GM18526 (cell line): ENCODE data around the gene ZFAND3.

Experiments used
- POLR2A ChIP-seq: IDR thresholded peaks from 3 replicates; pipeline ENCODE4 v1.6.1; 2011; ENCODE audit not compliant: insufficient read length; ENCODE audit errors: extremely low read depth

ZFAND3 gene

DNA sequence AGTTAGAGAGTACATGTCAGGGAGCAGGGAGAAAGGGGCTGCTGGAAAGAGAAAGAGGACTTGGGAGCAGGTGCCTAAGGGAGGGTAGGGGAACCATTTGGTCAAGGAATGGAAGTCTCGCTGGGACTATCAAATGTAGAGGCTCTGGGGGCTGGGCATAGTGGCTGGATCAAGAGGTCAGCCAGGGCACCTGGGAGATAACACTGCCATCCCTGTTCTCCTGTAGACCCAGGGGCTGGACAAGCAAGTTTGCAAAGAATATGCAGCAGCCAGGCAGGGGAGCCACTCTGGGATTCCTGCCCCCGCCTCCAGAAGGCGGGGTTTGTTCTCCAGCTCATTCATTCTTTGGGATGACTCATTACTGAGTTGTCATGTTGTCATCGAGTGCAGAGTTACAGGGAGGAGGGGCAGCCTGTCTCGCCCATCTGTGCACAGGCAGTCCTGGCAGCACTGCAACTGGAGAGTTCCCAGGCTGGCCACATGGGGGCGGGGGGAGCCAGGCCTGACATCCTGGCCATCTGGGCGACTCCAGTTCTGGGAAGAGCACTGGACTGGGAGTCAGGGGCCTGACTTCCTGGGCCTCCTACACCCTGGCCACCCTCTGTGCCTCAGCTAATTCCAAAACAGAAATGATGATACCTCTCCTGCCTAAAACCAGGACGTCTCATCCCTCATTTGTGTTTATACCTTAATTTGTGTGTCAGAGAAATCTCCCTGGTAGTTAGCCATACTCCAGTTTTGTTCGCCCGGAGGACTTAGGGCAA, 28.2 kb upstream of the ZFAND3 start:
- no peak for TF ChIP-seq POLR2A

DNA sequence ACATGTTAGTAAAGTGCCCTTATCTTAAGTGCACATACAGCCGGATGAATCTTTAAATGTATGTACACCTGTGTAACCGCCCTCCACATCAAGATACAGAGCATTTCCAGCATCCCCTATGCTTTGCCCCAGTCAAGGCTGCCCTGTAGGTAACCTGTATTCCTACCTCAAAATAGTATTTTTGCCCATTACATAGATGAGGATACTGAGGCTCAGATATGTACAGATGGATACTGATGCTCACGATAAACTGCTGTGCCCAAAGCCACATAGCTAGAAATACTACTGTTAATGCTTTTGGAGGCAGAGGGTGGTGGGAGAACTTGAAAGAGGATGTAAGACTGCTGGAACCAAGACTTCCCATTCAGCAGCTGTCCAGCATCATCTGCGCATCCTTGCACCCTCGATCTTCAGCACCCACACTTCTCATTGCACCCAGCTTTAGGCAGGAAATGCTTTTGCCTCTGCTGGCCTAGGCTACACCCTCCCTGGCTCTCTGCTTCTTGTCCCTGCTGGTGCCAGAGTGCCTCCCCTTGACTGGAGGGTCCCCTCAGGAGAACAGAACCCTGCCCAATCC, 27.0 kb upstream of the ZFAND3 start:
- no peak for TF ChIP-seq POLR2A

DNA sequence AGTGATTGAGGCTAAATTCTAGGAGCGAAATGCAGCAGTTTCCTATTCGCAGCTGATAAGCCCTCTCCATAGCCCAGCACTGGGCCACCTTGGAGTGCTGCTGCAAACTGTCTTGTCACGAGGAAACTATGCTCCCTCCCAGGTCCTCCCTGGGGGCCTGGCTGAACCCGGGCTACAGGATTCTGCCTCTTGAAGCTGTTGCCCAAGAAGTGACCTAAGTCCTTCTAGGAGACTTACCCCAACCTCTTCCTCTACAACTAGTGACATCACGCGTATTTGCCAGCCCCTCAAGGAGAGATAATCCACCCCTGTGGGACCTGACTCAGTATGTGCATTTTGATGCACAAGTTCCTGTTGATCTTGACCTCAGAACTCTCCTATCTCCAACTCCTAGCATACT, 26.5 kb upstream of the ZFAND3 start:
- no peak for TF ChIP-seq POLR2A

DNA sequence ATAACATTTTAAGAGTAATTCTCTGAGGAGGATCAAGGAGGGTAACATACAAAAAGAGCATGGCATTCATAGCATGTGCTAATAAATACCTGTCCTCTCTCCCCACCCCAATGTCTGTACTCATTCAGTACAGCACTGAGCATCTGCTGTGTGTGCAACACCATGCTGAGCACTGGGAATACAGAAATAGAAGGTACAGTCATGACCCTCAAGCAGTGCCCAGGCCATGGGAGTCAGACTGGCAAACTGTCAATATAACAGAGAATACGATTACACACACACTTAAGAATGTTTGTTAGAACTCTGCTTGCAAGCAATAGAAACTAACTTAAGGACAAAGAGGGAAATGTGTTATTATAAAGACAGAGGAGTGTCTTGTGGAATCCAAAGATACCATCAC, 24.7 kb upstream of the ZFAND3 start:
- TF ChIP-seq POLR2A: no peak

DNA sequence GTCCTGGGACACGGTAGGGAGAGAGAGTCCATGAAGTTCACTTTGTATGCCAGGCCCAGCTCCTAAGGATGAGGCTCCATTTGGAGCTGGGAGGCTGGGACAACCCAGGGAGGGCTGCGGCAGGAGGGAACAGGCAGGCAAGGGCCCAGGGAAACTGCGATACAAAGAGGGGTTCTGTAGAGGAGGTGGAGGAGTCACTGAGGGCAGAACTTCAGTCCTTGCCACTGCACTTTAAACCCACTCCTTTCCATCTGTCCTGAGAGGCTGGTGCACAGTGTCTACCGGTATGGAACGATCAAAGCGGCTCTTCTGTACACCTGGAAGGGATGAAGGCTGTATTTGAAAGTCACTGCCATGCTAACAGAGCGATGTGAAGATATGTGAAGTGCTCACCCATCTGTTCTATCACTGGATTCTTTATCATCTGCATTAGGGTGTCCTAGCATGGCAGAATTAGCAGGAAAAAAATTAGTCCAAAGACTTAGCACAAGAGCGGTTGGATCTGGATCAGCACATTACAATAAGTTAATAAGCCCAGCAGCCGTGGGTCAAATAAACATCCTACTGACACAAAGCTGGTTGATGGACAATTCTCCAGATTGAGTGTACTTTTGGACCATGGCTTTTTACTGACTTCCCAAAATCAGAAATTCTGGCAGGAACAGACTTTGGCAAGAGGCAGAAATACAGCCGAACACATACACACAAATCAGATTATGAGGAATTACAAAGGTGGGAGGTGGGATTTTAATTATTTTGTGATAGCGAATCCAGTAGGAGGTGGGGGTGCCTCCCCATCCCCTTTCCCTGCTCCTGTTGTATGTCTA, 20.9 kb upstream of the ZFAND3 start:
- no peak for TF ChIP-seq POLR2A

DNA sequence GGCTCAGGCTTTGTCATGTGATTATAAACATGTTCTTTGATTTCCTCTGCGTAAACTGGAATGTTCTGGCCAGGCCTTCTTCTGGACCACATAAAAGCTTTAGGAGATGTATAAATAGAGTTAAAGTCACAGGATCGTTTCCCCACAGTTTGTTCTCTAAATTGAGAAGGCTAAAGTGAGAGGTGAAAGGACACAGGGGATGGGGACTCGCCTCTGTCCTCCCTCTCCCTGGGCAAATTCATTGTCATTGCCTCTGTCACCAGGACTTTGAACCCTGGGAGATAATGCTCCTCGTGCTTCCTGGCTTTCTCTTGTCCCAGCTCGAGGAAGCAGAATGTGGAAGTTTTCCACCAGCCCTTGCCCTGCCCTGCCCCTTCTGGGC, 20.3 kb upstream of the ZFAND3 start:
- no peak for TF ChIP-seq POLR2A

DNA sequence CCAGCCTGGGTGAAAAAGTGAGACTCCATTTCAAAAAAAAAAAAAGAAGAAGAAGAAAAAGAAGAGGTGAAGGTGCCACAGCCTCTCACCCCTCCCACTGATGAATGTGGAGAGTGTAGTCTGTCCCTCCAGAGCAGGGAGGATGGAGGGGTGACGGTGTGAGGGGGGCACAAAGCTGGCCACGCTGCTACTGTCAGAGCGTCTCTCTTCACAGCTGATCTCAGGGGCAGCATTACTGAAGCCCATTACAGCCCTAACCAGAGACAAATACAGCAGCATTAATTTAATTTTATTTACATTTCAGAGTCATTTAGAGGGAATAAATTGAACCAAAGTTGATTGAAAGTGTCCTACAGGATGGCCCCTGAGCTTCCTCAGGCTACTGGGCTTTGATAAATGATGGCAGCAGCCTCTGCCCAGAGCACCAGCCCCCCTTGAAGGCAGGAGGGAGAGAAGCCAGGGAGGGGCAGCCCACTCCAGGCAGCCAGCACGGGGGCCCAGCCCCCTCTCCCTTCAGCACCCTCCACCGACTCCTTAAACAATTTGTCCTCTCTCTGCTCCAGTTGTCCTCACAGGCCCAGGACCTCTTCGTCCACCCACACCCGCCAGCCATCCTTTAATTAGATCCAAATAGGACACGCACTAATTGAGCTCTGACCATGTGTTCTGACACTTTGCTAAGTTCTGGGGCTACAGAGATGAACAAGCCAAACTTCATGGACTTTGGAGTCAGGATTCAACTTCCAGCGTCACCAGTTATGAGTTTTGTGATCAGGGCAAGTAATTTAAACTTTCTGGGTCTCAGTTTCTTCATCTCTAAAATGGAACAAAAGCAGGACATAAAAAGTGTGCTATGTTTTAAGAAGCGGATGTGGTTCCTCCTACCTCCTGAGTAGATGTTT, 18.6 kb upstream of the ZFAND3 start:
- TF ChIP-seq POLR2A: no peak

DNA sequence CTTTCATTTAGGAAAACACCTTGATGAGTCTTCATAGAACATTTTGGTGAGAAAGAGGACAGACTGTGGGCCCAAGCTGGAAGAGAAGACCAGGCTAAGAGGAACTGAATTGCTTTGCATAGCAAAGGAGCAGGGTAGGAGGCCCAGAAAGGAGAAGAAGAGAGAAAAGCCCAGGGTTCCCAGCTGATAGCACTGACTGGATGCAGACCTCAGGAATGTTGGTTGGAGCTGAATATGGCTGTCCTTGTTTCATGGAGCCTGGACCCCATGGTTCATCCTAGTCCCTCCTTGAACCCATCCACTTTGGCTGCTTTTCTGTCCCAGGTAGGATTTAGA, 18.0 kb upstream of the ZFAND3 start:
- TF ChIP-seq POLR2A: no peak

DNA sequence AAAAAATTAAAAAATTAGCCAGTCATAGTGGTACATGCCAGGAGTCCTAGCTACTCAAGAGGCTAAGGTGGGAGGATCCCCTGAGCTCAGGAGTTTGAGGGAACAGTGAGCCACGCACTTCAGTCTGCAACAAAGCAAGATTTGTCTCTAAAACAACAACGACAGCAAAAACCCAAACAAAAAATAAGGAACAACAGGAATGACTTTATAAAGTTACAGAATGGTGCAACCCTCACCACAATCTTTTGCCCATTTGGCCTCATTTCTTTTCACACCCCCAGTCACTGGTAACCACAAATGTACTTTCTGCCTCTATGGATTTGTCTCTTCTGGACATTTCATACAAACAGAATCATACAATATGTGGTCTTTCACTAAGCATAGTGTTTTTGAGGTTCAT, 16.7 kb upstream of the ZFAND3 start:
- no peak for TF ChIP-seq POLR2A

DNA sequence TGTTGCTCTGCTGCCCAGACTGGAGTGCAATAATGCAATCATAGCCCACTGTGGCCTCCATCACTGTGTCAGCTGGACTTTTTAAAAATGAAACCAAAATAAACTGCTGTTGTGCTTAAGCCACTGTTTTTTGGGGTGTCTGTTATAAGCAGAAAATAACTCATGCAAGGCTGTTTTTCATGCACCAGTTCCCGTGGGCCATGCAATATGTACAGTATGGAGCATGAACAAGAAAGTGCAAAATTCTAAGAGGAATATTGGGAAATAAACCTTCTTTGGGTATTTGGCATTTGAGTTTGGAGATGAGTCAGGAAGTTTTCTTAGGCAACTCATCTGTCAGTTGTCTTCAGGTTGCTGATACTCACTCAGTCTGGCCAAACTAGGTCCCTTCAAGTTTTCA, 14.9 kb upstream of the ZFAND3 start:
- no peak for TF ChIP-seq POLR2A

DNA sequence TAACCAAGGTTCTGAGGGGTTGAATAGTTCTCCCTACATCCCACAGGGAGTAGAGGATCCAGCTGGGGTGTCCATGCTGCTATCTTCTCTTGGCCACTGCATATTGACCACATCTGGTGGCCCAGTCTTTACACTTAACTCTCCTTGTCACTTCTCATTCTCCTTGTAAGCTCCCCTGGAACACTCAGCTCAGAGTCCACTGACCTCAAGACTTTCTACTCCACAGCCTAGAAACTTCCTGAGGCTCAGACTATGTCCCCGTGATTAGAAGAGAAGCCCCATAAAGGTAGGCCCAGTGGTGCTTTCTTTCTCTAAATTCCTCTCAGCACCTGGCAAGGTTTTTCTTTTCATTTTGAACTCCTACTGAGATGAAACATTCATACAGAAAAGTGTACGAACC, 13.3 kb upstream of the ZFAND3 start:
- no peak for TF ChIP-seq POLR2A

DNA sequence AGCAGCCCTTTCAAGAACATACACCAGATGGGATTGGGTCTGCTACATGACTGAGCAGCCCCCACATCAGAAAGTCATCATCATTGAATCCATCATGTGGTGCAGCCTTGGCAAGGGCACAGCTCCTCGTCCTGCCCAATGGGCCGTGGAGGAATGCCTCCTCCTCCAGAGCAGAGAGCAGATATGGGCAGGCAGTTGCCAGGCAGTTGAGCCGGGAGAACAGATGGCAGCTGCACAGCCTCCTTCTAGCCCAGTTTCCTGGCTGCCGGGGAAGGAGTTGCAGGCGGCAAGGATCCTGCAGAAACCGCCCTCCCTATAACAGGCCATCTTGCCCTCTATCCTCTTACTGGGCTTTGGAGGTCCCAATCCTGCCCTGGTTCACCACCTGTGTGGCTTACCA, 11.9 kb upstream of the ZFAND3 start:
- no peak for TF ChIP-seq POLR2A

DNA sequence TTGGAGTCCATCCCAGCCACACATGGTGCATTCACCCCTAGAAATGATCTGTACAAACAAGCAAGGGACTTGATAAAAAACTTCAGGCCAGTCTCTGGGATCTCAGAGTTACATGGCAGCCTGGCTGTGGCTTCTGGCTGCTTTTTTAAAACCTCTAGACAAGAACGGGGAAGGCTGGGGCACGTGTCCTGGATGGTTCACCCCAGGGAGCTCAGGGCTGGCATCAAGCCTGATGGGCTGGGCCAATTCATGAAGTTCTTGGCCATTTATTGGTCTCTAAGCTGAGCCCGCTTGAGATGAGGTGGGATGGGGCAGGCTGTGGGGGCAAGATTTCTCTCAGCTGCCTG, 10.4 kb upstream of the ZFAND3 start:
- no peak for TF ChIP-seq POLR2A

DNA sequence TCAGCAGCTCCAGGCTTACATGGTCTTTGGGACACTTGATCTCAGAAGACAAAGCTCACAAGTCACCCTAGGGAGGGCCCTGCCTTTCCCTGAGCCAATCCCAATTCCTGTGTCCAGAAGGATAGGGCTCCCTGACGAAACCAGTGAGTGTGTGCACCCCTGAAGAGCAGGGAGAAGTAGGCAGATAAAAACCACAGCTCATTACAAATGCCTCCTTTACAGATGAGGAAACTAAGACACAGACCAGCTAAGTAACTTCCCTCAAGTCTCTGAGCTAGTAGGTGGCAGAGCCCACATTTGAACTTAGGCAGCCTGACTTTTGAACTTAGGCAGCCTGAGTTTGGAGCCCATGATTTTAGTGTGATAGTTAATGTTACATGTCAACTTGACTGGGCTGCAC, 6.7 kb upstream of the ZFAND3 start:
- TF ChIP-seq POLR2A: no peak

DNA sequence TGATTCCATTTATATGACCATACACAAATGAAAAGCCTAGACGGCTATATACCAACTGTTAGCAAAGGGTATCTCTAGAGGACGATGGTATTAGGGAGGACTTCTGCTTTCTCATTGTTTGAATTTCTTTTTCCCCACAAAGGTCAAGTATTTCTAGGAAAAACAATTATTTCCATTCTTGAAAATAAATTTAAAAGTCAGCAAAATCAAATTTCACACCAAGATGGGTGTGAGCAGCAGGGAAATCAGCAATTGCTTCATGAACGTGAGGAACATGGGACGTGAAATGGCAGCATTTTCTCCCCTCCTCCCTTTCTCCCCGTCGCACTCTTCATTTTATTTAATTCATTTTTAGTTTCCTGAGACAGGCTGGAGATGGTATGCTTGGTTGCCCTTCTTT, 5.2 kb upstream of the ZFAND3 start:
- TF ChIP-seq POLR2A: no peak
